IMR-90 (cell line): ENCODE results near the gene TIMP1. TPM values are rescaled to one million over a fixed set of nuclear protein-coding genes. Genes with fewer than 3 reads are reported as not detected.

Experiments used
- ATAC-seq: fragments of 200-7000 bp; cut with Tn5 transposase; 2 replicates; pipeline ENCODE4 v1.9.1; 2020; ENCODE audit warnings: low read depth, mild to moderate bottlenecking, moderate library complexity
- BruUV-seq: library from RNA; stranded (reverse); fragments of 400-500 nt; replicated peaks from 2 replicates; lab custom pipeline; 2021; lab: Mats Ljungman, UMichigan
- CTCF ChIA-PET: fragments of 300-600 bp; formaldehyde crosslinking; extraction: SDS; loops from one replicate; lab custom pipeline; 2021; ENCODE audit warnings: antibody characterized with exemption; lab: Yijun Ruan, JAX
- POLR2A ChIA-PET: fragments of 300-600 bp; sonication (Branson Sonifier 250); formaldehyde crosslinking; loops from one replicate; lab custom pipeline; 2022; ENCODE audit warnings: antibody characterized with exemption; ENCODE audit not compliant: unreplicated experiment; lab: Charles Lee
- DNase-seq: peaks from one replicate; pipeline ENCODE4 v3.0.0; 2013
- H2AFZ ChIP-seq: replicated peaks from 2 replicates; pipeline ENCODE3; 2013; ENCODE audit warnings: low read length, mild to moderate bottlenecking; ENCODE audit not compliant: poor library complexity
- H2AK5ac ChIP-seq: 2 replicates; pipeline ENCODE4 v1.6.1; 2013; ENCODE audit warnings: low read depth, low read length, inconsistent platforms
- H2AK9ac ChIP-seq: replicated peaks from 2 replicates; pipeline ENCODE3; 2013; ENCODE audit warnings: mild to moderate bottlenecking, low read depth, low read length, moderate library complexity; ENCODE audit not compliant: poor library complexity
- H2BK120ac ChIP-seq: 2 replicates; pipeline ENCODE4 v1.6.1; 2013; ENCODE audit warnings: low read depth, low read length, inconsistent platforms
- H2BK15ac ChIP-seq: 3 replicates; pipeline ENCODE4 v1.6.1; 2013; ENCODE audit warnings: low read depth, low read length, inconsistent platforms
- H2BK20ac ChIP-seq: 2 replicates; pipeline ENCODE4 v1.6.1; 2013; ENCODE audit warnings: low read depth, mild to moderate bottlenecking, inconsistent platforms, low read length, moderate library complexity
- H2BK5ac ChIP-seq: 2 replicates; pipeline ENCODE4 v1.6.1; 2013; ENCODE audit warnings: mild to moderate bottlenecking, low read depth, low read length, inconsistent platforms; ENCODE audit not compliant: poor library complexity, severe bottlenecking
- H3K14ac ChIP-seq: replicated peaks from 2 replicates; pipeline ENCODE4 v1.6.1; 2013; ENCODE audit warnings: low read depth, low read length, inconsistent platforms
- H3K18ac ChIP-seq: 2 replicates; pipeline ENCODE4 v1.6.1; 2013; ENCODE audit warnings: low read depth, low read length, control low read depth
- H3K23ac ChIP-seq: 2 replicates; pipeline ENCODE4 v1.6.1; 2013; ENCODE audit warnings: low read depth, low read length, inconsistent platforms
- H3K27ac ChIP-seq: 2 replicates; pipeline ENCODE4 v1.5.1; 2013; ENCODE audit warnings: mild to moderate bottlenecking, control low read depth, low read length; ENCODE audit not compliant: insufficient read depth
- H3K27me3 ChIP-seq: 2 replicates; pipeline ENCODE4 v1.6.1; 2013; ENCODE audit warnings: low read length; ENCODE audit not compliant: control insufficient read depth, insufficient read depth
- H3K36me3 ChIP-seq: 2 replicates; pipeline ENCODE4 v1.6.1; 2013; ENCODE audit warnings: low read length, mixed read lengths; ENCODE audit not compliant: control insufficient read depth, insufficient read depth
- H3K4ac ChIP-seq: 2 replicates; pipeline ENCODE4 v1.6.1; 2013; ENCODE audit warnings: low read depth, low read length, inconsistent platforms
- H3K4me1 ChIP-seq: 2 replicates; pipeline ENCODE4 v1.6.1; 2013; ENCODE audit warnings: low read length, mixed read lengths; ENCODE audit not compliant: control insufficient read depth, insufficient read depth
- H3K4me2 ChIP-seq: 2 replicates; pipeline ENCODE4 v1.6.1; 2013; ENCODE audit warnings: low read depth, mild to moderate bottlenecking, control low read depth, low read length, moderate library complexity
- H3K4me3 ChIP-seq: 2 replicates; pipeline ENCODE4 v1.5.1; 2013; ENCODE audit warnings: low read depth, mild to moderate bottlenecking, control low read depth, low read length, moderate library complexity; ENCODE audit not compliant: insufficient read depth
- H3K56ac ChIP-seq: 2 replicates; pipeline ENCODE4 v1.6.1; 2013; ENCODE audit warnings: low read length, inconsistent platforms; ENCODE audit not compliant: insufficient read depth; ENCODE audit errors: extremely low read depth
- H3K79me1 ChIP-seq, 2 experiments: 2 replicates each; pipeline ENCODE4 v1.6.1; 2013; ENCODE audit warnings: low read length in 2 of 2, inconsistent platforms in 1 of 2, low read depth in 1 of 2
- H3K9ac ChIP-seq: 2 replicates; pipeline ENCODE4 v1.6.1; 2013; ENCODE audit warnings: low read depth, low read length, control low read depth
- H3K9me1 ChIP-seq: 2 replicates; pipeline ENCODE4 v1.6.1; 2013; ENCODE audit warnings: low read length, inconsistent platforms; ENCODE audit not compliant: insufficient read depth
- H3K9me3 ChIP-seq: 2 replicates; pipeline ENCODE4 v1.6.1; 2013; ENCODE audit warnings: low read length; ENCODE audit not compliant: control insufficient read depth, insufficient read depth
- H4K20me1 ChIP-seq: 2 replicates; pipeline ENCODE4 v1.6.1; 2013; ENCODE audit warnings: low read length, inconsistent platforms; ENCODE audit not compliant: insufficient read depth
- H4K5ac ChIP-seq: 2 replicates; pipeline ENCODE4 v1.6.1; 2013; ENCODE audit warnings: mild to moderate bottlenecking, low read depth, low read length, control low read depth
- H4K8ac ChIP-seq, 2 experiments: 2 replicates each; pipeline ENCODE4 v1.6.1; 2013; ENCODE audit warnings: low read depth in 2 of 2, low read length in 2 of 2, control low read depth in 1 of 2, inconsistent platforms in 1 of 2
- H4K91ac ChIP-seq: 2 replicates; pipeline ENCODE4 v1.6.1; 2013; ENCODE audit warnings: low read depth, low read length, inconsistent platforms; ENCODE audit not compliant: insufficient read depth
- CEBPB ChIP-seq: IDR thresholded peaks from 2 replicates; pipeline ENCODE4 v1.6.1; 2012; ENCODE audit warnings: low read depth, low read length, improper control_type of control experiment
- FOS ChIP-seq: fragments of 150-350 bp; IDR thresholded peaks from 2 replicates; pipeline ENCODE4 v1.6.1; 2016; ENCODE audit warnings: low read depth, low read length
- MXI1 ChIP-seq: IDR thresholded peaks from 2 replicates; pipeline ENCODE4 v1.6.1; 2012; ENCODE audit warnings: low read depth, mild to moderate bottlenecking, low read length, moderate library complexity, borderline replicate concordance
- NFE2L2 ChIP-seq: fragments of 150-350 bp; IDR thresholded peaks from 2 replicates; pipeline ENCODE4 v1.6.1; 2016; ENCODE audit warnings: low read depth, mild to moderate bottlenecking, low read length
- POLR2A ChIP-seq: IDR thresholded peaks from 2 replicates; pipeline ENCODE4 v1.6.1; 2012; ENCODE audit warnings: mild to moderate bottlenecking, low read depth, low read length
- SMC3 ChIP-seq: fragments of 150-350 bp; IDR thresholded peaks from 2 replicates; pipeline ENCODE4 v1.6.1; 2016; ENCODE audit warnings: low read depth, mild to moderate bottlenecking, antibody characterized with exemption, low read length, moderate library complexity
- USF2 ChIP-seq: fragments of 150-350 bp; IDR thresholded peaks from 2 replicates; pipeline ENCODE4 v1.6.1; 2017; ENCODE audit warnings: mild to moderate bottlenecking, antibody characterized with exemption, low read length, low read depth
- WGBS, 2 experiments: methylation state at CpG; one replicate each; pipeline versions ENCODE4 v1.1.5 to v1.1.7; 2013; ENCODE audit warnings: missing lambda C conversion rate in 2 of 2; ENCODE audit not compliant: insufficient read length in 1 of 2; ENCODE audit errors: extremely low coverage in 2 of 2; 5-methylcytosine and 5-hydroxymethylcytosine counted together
- dilution Hi-C: fragments of 300-500 bp; cut with HindIII; formaldehyde crosslinking; loops from one replicate; pipeline ENCODE4 v1.14.3; 2018; ENCODE audit warnings: low sequenced_read_pairs; ENCODE audit not compliant: unreplicated experiment
- in situ Hi-C: fragments of 300-500 bp; cut with MboI; formaldehyde crosslinking; loops from 3 replicates; pipeline ENCODE4 v1.14.3; 2019; ENCODE audit warnings: low sequenced_read_pairs, inconsistent platforms, mixed read lengths
- intact Hi-C: fragments of 100-400 bp; cut with micrococcal nuclease; formaldehyde crosslinking; loops from 2 replicates; pipeline ENCODE4 v1.10.0; 2022
- polyA plus RNA-seq, 3 experiments: library from polyadenylated mRNA; depleted of rRNA; stranded (reverse); fragments of >200 nt; gene quantifications; 2 replicates each; pipeline ENCODE4 v1.2.3, GENCODE V29; 2012; ENCODE audit warnings: low replicate concordance in 1 of 3
- total RNA-seq: library from RNA; depleted of rRNA; stranded (reverse); fragments of >200 nt; gene quantifications from 2 replicates; pipeline ENCODE4 v1.2.3, GENCODE V29; 2012

The TIMP1 gene
- total and polyA plus RNA-seq, 2 of the 4 experiments (the other 2 are of a cell fraction), result 512 to 3,078 TPM

- Histone ChIP-seq H3K79me1 (no peaks in the 10 kb centered on the region), H3K18ac (no peak overlapping the region), H4K5ac (no peak overlapping the region), H2AK5ac (no peak overlapping the region), H3K14ac (no peak overlapping the region), H3K4me3 (no peak overlapping the region), H2AFZ (no peak overlapping the region), H3K36me3 (no peaks in the 10 kb centered on the region), H2BK20ac (no peak overlapping the region), H2BK5ac (no peak overlapping the region), H3K9ac (no peak overlapping the region), H3K4ac (no peak overlapping the region), H3K23ac (no peak overlapping the region), H3K27ac (no peak overlapping the region), H2AK9ac (no peak overlapping the region), H4K91ac (no peak overlapping the region), H3K4me1 (no peaks in the 10 kb centered on the region), H2BK120ac (no peak overlapping the region), H3K27me3 (peaks cover 6% of the 10 kb centered on the region; the same call in 1 of the 2 replicates), H2BK15ac (no peak overlapping the region), H3K9me3 (peaks cover 3% of the 10 kb centered on the region; the same call in 1 of the 2 replicates), H4K20me1 (no peaks in the 10 kb centered on the region; the same call in 1 of the 2 replicates), H4K8ac (no peak overlapping the region), H3K9me1 (no peaks in the 10 kb centered on the region), H3K4me2 (no peak overlapping the region), H3K56ac (no peak overlapping the region)
- dilution Hi-C loops (no loop called here), intact Hi-C loops (no loop called here), in situ Hi-C loops (no loop called here)
- DNase-seq (no peak), ATAC-seq (no peak)
- no TSS peak for BruUV-seq
- CTCF ChIA-PET, result no interaction called here
- TF ChIP-seq CEBPB (no peak), SMC3 (no peak), FOS (no peak), NFE2L2 (no peak), POLR2A (no peak), USF2 (no peak), MXI1 (no peak)
- 57% methylated on average over 1 of the region's 9 CpGs; no CpG with 5 or more reads in 1 of the 2 experiments for WGBS, 2 experiments
- POLR2A ChIA-PET, result no interaction called here
Observed at GRCh38 chrX:47605024-47605423, 22.8 kb downstream of the TIMP1 start.
